ENCODE data around the gene ABT1. TPM values are rescaled to one million over a fixed set of nuclear protein-coding genes. Genes with fewer than 3 reads are reported as not detected.

ABT1 gene
- total and polyA plus RNA-seq, 2 of the 8 experiments (the other 6 are each of a cell fraction or from before 2014, with no cell fraction given) = 20.5 to 30.7 TPM

- Histone ChIP-seq H3K79me2 (ENCODE audit: control insufficient read depth in 1 of 2, insufficient read depth in 2 of 2, low read length in 2 of 2) (peaks cover 0 to 12% of the 10 kb centered on the region in 2 experiments; a peak in 2 of 4 replicates), H3K27me3 (replicated peaks in 1 of 4; ENCODE audit: control insufficient read depth in 3 of 4, extremely low read depth in 1 of 4, insufficient read depth in 3 of 4, low read length in 3 of 4) (no peaks in the 10 kb centered on the region), H4K8ac (ENCODE audit: extremely low read depth, insufficient read depth, low read length) (no peak overlapping the region), H3K9me3 (ENCODE audit: insufficient read depth in 2 of 2, low read depth in 1 of 2, low read length in 1 of 2) (no peaks in the 10 kb centered on the region), H2AK5ac (ENCODE audit: low read depth, low read length) (no peak overlapping the region), H3K27ac (ENCODE audit: low read depth, low read length) (no peak overlapping the region), H2BK120ac (replicated peaks; ENCODE audit: low read depth, low read length) (no peak overlapping the region), H2AFZ (ENCODE audit: low read length) (peak overlapping the region; percentile 93), H2BK15ac (ENCODE audit: low read length) (no peak overlapping the region), H3K4me2 (ENCODE audit: insufficient read depth in 1 of 2, low read depth in 2 of 2, low read length in 2 of 2) (peak overlapping the region; percentile 74 to 90), H2BK20ac (ENCODE audit: low read length) (no peak overlapping the region), H3K36me3 (ENCODE audit: control insufficient read depth in 2 of 4, insufficient read depth in 4 of 4, low read length in 3 of 4) (peaks cover 0 to 6% (median 1%) of the 10 kb centered on the region in 4 experiments; a peak in 2 of 8 replicates), H3K4me1 (replicated peaks in 1 of 4; ENCODE audit: control insufficient read depth in 3 of 4, insufficient read depth in 4 of 4, low read length in 3 of 4) (peaks cover 0 to 5% (median 2%) of the 10 kb centered on the region in 4 experiments; a peak in 5 of 7 replicates), H3K79me1 (ENCODE audit: low read depth, low read length) (peaks cover 8% of the 10 kb centered on the region), H3K9ac (replicated peaks in 1 of 4; ENCODE audit: extremely low read depth in 1 of 4, low read depth in 3 of 4, low read length in 3 of 4) (peak overlapping the region in 2 of 4 experiments; percentile 24 to 57; a peak in 3 of 7 replicates), H3K4ac (replicated peaks; ENCODE audit: insufficient read length, low read depth, low read length) (no peak overlapping the region), H3K18ac (ENCODE audit: extremely low read depth, low read length) (no peak overlapping the region), H4K91ac (replicated peaks; ENCODE audit: insufficient read length, low read length) (no peak overlapping the region), H3K14ac (ENCODE audit: insufficient read length) (no peak overlapping the region), H3K4me3 (ENCODE audit: extremely low read depth in 1 of 4, insufficient read depth in 2 of 4, low read depth in 3 of 4, low read length in 4 of 4) (peak overlapping the region; percentile 92 to 100 (median 99)), H2BK5ac (ENCODE audit: low read depth, low read length) (no peak overlapping the region), H3K23ac (ENCODE audit: insufficient read length) (no peak overlapping the region), H4K5ac (ENCODE audit: insufficient read length, low read depth, low read length) (no peak overlapping the region), H2BK12ac (ENCODE audit: low read depth, low read length) (no peak overlapping the region), H3K56ac (replicated peaks; ENCODE audit: insufficient read length, low read depth, low read length) (no peak overlapping the region), H4K20me1 (replicated peaks in 1 of 2; ENCODE audit: control insufficient read depth in 1 of 2, insufficient read depth in 2 of 2, low read length in 2 of 2) (no peaks in the 10 kb centered on the region), H3K23me2 (ENCODE audit: low read depth, low read length) (peaks cover 18% of the 10 kb centered on the region)
- CTCF ChIA-PET (ENCODE audit: partially characterized antibody) = interaction anchor here (0.5 to 6.0 kb wide), 9 partner anchors 7 to 925 kb away, joined by 3 to 134 read pairs (median 4); no protein-coding TSS in a partner anchor
- DNase-seq (ENCODE audit: low read depth in 1 of 2, low spot score in 2 of 2) (no peak), FAIRE-seq (no peak)
- POLR2A ChIA-PET (ENCODE audit: partially characterized antibody) = interaction anchor here (0.6 to 2.9 kb wide), 6 partner anchors 18 to 309 kb away, joined by 3 to 29 read pairs (median 6); no protein-coding TSS in a partner anchor
- 5% methylated on average over 6 of the region's 6 CpGs; no CpG with 5 or more reads in 1 of the 2 experiments for WGBS, 2 experiments (ENCODE audit: extremely low coverage in 1 of 2, insufficient coverage in 1 of 2, insufficient read length in 1 of 2, insufficient replicate concordance in 2 of 2, low coverage in 1 of 2, low lambda C conversion rate in 2 of 2, missing lambda C conversion rate in 1 of 2)
- TF ChIP-seq E2F6 (IDR thresholded peaks at IDR 0.05) (no peak), ZNF274 (IDR thresholded peaks at IDR 0.05; ENCODE audit: borderline replicate concordance, extremely low read depth, low read length) (no peak), EGR1 (IDR thresholded peaks at IDR 0.05; ENCODE audit: borderline replicate concordance, low read depth, low read length) (no peak), SAP30 (IDR thresholded peaks at IDR 0.05; ENCODE audit: insufficient read depth, insufficient replicate concordance, low read length) (no peak), RBBP5 (IDR thresholded peaks at IDR 0.05; ENCODE audit: borderline replicate concordance, low read depth, low read length) (no peak), JUND (IDR thresholded peaks at IDR 0.05; ENCODE audit: low read length) (no peak), POLR2A (IDR thresholded peaks at IDR 0.05; ENCODE audit: control extremely low read depth in 1 of 2, low read depth in 2 of 2, low read length in 2 of 2) (no peak), YY1 (IDR thresholded peaks at IDR 0.05; ENCODE audit: low read depth, low read length) (no peak), SUZ12 (IDR thresholded peaks at IDR 0.05; ENCODE audit: low read length) (no peak), GTF2F1 (IDR thresholded peaks at IDR 0.05; ENCODE audit: borderline replicate concordance, low read depth, low read length) (no peak), EZH2 (IDR thresholded peaks at IDR 0.05; ENCODE audit: low read depth, low read length, severe bottlenecking) (no peak), TAF1 (IDR thresholded peaks at IDR 0.05; ENCODE audit: low read depth, low read length) (no peak), BRCA1 (IDR thresholded peaks at IDR 0.05; ENCODE audit: low read depth, low read length) (no peak), MAX (IDR thresholded peaks at IDR 0.05) (no peak)
Measured at GRCh38 chr6:26594131-26594498, 2.6 kb upstream of the ABT1 start.
